ENCODE data around the gene DDX27. TPM values are rescaled to one million over a fixed set of nuclear protein-coding genes. Genes with fewer than 3 reads are reported as not detected.
A peak's percentile ranks its signal among the peaks of the same experiment; 100 is the strongest.

Gene DDX27
- 25.6 and 29.2 TPM in 2 replicates for total RNA-seq

GRCh38 chr20:49219091-49219923 is at the start of gene DDX27:
Gene DDX27 (plus strand): TSS chr20:49219416. CDS start chr20:49219449, 33 bp downstream.

DNA sequence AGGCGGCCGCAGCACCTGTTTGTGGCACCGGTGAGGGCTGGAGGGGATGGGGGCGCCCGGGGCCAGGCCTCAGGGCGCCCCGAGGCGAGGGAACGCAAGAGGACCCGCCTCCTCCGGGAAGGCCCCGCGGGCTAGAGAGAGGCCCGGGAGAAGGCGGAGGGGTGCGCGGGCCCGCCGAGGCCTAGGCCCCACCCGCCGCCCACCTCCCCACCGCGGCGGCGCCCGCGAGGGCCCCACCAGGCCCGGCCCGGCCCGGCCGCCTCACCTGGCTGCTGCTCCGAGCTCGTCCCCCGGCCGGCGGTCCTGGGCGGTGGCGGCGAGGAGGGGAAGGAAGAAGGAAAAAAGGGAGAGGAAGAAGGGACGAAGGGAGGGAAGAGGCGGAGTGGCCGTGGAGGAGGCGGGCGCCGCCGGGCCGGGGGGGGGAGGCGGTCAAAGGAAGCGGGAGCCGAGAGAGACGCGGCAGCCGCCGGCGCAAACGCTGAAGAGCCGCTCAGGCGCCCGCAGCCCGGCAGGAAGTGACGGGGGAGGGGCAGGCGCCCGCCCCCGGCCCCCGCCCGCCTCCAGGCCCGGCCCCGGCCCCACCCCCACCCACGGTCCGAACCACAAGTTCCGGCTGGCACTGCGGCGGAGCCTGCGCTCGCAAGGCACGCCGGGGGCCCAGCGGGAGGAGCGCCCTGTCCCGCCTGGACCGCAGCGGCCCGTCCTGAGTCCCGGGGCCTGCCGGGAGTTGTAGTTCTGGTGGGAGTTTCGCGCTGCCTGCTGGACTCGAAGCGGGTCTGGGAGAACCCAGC is 31.2 kb upstream of the DDX27 start, which contains the start of gene STAU1:
STAU1 (minus strand) TSS at position 484 of the 791 bp plus-strand sequence. CDS start 22,133 bp downstream, outside the sequence.

GRCh38 chr20:49278036-49278817 is 59.0 kb downstream of the DDX27 start, which contains the start of gene ZNFX1:
Gene ZNFX1 (minus strand): TSS chr20:49278057. CDS start chr20:49275839, 2,218 bp downstream.

Small RNA genes lying within 50 kb of the gene (small RNA-seq; reads per million reads assigned to genes)
- gene SNORD12B, result 233 reads per million, percentile 99 among the genes with 10 or more reads in this experiment
- gene SNORD12C, result 575 reads per million, percentile 99 among the genes with 10 or more reads in this experiment

Other genes with a start within 250 kb of the DDX27 start
- gene CSE1L, start 173.1 kb upstream of the DDX27 start, total RNA-seq, result 43.6 and 45.1 TPM in 2 replicates
- gene STAU1, start 31.1 kb upstream of the DDX27 start, total RNA-seq, result 56.8 and 59.1 TPM in 2 replicates
- 105 and 110 TPM in 2 replicates for gene ZNFX1, start 58.6 kb downstream of the DDX27 start, total RNA-seq

Data from hair follicle dermal papilla cell (primary cell).